ENCODE measurements around the gene ACSL4.
"Not testable (repeated sequence)": the region's sequence is repeated elsewhere in the genome, so short reads cannot be mapped to it uniquely, and the experiment has no call there.

The ACSL4 gene

GRCh38 chrX:109728173-109728535 is 4.9 kb downstream of the ACSL4 start:
- DNase-seq (ENCODE audit: low read depth): no peak

- not testable (repeated sequence) for DNase-seq (ENCODE audit: low read depth)
Observed at GRCh38 chrX:109724971-109725370, 8.1 kb downstream of the ACSL4 start.

GRCh38 chrX:109720947-109721346 is 12.1 kb downstream of the ACSL4 start:
- DNase-seq (ENCODE audit: low read depth): no peak

- no peak for DNase-seq (ENCODE audit: low read depth)
Observed at GRCh38 chrX:109719264-109719663, 13.8 kb downstream of the ACSL4 start.

- no peak for DNase-seq (ENCODE audit: low read depth)
Observed at GRCh38 chrX:109716431-109717028, 16.5 kb downstream of the ACSL4 start.

DNA sequence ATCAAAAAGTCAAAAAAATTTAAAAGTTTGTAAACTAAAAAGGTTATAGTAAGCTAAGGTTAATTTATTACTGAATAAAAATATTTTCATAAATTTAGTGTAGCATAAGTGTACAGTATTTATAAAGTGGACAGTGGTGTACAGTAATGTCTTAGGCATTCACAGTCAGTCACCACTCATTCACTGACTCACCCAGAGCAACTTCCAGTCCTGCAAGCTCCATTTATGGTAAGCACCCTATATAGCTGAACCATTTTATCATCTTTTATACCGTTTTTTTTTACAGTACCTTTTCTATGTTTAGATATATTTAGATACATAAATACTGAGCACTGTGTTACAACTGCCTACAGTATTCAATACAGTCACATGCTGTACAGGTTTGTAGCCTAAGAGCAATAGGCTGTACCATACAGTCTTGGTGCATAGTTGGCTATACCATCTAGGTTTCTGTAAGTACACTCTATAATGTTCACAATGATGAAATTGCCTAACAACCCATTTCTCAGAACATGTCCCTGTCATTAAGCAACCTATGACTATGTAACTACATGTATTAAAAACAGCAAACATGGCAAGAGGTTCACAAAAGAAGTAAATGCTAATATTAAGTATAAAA is 18.6 kb downstream of the ACSL4 start:
- no peak for DNase-seq (ENCODE audit: low read depth)

DNA sequence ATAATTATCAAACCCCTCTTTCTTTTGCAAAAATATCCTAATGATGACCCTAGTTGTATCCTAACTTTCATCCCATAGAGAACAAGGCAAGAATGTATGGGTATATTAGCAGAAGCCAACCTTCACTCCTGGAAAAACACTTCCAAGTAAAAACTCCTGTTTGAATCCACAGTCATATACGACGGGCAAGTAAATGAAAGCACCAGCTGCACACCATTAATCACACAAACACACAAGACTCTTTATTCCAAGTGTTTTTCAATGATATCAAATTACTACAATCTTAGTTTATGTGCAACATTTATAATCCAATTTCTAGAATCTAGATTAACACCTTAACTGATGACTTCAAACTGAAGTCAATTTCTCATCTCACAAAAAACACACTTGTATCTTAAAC is 22.9 kb downstream of the ACSL4 start:
- no peak for DNase-seq (ENCODE audit: low read depth)

DNA sequence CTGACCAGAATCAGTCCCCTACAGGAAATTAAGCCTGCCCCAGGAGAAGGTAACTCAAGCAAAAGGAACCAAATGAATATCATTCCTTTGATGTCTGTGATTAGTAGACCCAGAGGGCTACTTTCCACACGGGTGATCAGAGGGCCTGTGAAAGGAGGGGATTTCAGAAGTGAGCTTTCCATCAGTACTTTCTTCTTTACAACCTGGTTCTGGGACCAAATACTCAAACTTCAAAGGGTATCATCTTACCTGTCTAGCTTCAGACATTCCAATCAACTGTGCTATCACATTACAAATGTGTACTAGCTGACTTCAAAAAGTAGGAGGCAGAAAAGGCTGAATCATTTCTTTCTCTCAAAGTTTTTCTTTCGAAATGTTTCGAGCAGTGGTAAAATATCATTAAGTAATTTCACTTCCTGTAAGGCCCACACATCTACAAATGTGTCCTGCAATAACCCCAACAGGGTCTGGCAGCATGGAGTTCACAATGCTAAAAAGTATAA is 23.9 kb downstream of the ACSL4 start:
- DNase-seq (ENCODE audit: low read depth): no peak

GRCh38 chrX:109707720-109708119 is 25.3 kb downstream of the ACSL4 start:
- no peak for DNase-seq (ENCODE audit: low read depth)

DNA sequence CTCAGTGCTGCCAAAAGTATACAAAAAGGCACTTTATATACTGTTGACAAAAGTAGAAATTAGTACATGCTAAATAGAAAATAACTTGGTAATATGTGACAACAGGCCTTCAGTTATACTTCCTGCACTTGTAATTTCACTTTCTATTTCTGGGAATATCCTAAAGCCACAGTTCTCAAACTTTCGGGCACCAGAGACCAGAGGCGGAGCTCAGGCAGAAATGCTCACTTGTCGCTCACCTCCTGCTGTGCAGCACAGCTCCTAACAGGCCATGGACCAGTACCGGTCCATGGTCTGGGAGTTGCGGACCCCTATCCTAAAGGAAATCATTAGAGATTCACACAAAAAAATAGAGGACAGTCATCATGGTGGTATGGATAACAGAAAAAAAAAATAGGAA is 25.7 kb downstream of the ACSL4 start:
- no peak for DNase-seq (ENCODE audit: low read depth)

- no peak for DNase-seq (ENCODE audit: low read depth)
Observed at GRCh38 chrX:109704563-109704962, 28.5 kb downstream of the ACSL4 start.

DNA sequence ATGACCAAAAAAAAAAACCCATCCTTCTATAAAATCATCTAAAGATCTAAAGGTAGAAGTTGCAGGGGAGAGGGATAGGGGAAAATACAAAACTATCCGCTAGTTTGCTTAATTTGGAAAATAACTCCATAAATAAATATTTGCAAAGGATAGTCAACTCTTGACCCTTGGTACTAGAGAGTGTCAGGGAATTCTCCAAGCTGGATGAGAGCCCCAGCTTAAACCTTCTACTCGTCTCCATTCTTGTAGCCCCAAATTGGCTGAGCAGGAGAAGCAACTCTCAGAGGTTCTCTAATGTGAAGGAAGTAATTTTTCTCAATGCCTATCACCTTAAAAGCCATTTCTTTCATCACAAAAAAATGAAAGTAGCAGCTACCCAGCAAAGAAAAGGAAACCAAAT is 35.2 kb downstream of the ACSL4 start:
- no peak for DNase-seq (ENCODE audit: low read depth)

- no peak for DNase-seq (ENCODE audit: low read depth)
Observed at GRCh38 chrX:109696146-109696740, 36.8 kb downstream of the ACSL4 start.

- DNase-seq (ENCODE audit: low read depth): no peak
Observed at GRCh38 chrX:109695637-109696036, 37.4 kb downstream of the ACSL4 start.

DNA sequence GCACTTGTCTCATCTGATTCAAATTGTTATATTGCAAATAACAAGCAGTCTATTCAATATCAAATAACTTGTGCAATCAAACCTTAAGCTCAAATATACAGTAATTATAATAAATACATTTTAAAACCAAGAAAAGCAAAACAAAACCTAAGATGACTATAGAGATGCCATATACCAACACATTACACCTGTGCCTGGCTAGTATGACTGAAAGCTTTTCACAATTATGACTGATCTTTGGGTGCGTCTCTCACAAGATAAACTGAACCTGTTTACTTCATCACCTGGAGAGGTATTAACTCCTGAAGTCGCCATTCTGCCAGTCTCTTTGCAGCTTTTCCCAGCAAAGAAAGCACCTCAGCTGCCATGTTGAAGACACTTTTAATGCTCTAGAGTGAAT is 41.3 kb downstream of the ACSL4 start:
- no peak for DNase-seq (ENCODE audit: low read depth)

- no peak for DNase-seq (ENCODE audit: low read depth)
Observed at GRCh38 chrX:109691277-109691676, 41.8 kb downstream of the ACSL4 start.

- no peak for DNase-seq (ENCODE audit: low read depth)
Observed at GRCh38 chrX:109687903-109688302, 45.2 kb downstream of the ACSL4 start.

DNA sequence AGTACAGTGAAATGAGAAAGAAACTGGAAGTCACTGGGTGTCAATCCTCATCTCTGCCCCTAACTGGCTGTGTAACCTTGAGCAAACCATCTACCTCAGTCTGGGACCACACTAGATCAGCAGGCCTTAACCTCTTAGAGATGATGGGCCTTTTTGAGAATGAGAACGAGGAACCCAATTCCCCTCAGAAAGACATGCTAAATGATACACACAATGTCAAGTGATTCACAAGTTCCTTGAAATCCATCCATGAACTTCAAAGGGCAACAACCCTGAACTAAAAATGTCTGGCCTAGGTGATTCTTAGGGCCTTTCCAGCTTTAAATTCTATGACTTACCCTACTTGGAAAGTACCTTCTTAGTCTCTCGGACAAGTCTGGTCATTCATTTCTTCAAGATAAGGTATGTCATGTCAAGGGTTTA is 47.4 kb downstream of the ACSL4 start:
- DNase-seq (ENCODE audit: low read depth): no peak

DNA sequence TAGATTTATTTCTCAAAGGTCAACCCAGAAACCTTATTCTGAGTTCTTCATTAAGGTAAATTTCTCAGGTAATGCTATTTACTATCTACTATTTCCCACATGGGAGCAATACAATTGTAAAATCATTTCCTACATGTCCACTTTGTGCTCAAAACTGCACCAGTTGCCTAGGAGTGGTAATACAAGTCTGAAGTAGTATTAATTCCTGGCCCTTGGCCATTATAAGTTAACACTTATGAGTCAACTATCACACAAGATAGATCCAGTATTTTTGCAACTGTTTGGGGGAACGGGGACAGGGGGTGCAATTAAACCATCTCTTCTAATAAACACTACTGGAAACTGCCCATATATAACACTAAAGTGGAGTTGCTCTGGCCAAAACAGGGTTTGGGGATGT is 48.9 kb downstream of the ACSL4 start:
- DNase-seq (ENCODE audit: low read depth): no peak

DNA sequence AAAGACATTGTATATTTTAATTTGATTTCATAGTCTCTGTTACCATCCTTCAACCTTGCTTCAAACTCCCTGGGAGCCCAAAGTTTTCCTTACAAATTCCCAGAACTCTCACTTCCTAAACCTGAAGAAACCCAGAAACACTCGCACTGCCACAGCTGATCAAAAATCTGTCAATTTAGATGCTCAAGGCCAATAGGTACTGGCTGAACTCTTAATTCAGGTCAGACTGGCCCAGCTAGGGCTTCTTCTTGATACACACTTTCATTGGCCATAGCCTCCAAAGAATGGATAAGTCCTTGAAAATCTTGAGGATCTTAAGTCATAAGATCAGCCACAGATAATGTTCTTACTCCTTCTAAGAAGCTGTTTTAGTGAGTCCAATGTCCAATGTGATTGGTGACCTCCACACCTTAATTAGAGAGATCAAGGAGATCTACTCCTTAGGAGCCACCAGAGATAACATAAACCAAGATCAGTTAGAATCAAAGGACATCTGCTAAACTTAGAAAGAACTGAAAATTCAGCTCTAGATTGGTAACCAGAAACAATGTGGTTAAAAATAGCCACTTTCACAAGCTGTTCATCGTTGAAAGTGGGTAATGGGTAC is 51.5 kb downstream of the ACSL4 start:
- DNase-seq (ENCODE audit: low read depth): no peak

GRCh38 chrX:109679820-109680219 is 53.2 kb downstream of the ACSL4 start:
- DNase-seq (ENCODE audit: low read depth): no peak

DNA sequence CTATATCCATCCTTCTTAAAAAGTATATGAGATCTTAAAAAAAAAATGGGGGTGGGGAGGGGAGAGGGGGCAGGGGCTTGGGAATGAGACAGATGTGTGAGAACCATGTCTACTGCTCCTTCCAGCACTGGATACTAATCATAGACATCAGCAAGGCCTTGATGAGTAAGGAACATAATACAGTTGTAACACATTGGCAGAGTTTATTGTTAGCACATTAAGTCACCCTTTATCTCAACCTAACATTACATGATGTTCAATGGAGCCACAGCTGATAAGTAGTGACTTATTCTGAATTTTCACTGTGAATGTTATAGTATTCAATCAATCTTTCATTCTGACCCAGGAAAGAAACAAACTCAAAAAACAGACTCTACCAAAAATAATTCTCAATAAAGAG is 60.8 kb downstream of the ACSL4 start:
- DNase-seq (ENCODE audit: low read depth): no peak

DNA sequence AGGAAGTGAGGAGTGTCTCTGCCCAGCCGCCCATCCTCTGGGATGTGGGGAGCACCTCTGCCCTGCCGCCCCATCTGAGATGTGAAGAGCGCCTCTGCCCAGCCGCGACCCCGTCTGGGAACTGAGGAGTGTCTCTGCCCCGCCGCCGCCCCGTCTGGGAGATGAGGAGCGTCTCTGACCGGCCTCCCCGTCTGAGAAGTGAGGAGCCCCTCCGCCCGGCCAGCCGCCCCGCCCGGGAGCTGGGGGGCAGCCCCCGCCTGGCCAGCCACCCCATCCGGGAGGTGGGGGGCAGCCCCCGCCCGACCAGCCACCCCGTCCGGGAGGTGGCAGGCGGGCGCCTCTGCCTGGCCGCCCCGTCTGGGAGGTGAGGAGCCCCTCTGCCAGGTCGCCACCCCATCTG is 61.9 kb downstream of the ACSL4 start:
- not testable (repeated sequence) for DNase-seq (ENCODE audit: low read depth)

All from stimulated activated CD8-positive, alpha-beta memory T cell treated with anti-CD3 and anti-CD28 coated beads, Interleukin-15, amount 100 ng/mL, for 1 hour (primary cell).